Activated B cell treated with CpG ODN at 0.5 μM for 24 hours (primary cell): ENCODE data around the gene TAF1B. TPM values are rescaled to one million over a fixed set of nuclear protein-coding genes. Genes with fewer than 3 reads are reported as not detected.
"Not testable (repeated sequence)": the region's sequence is repeated elsewhere in the genome, so short reads cannot be mapped to it uniquely, and the experiment has no call there.

Source experiments
- ATAC-seq: fragments of 200-7000 bp; cut with Tn5 transposase; one replicate; pipeline ENCODE4 v1.10.0; 2021; ENCODE audit warnings: low read depth, mild to moderate bottlenecking, moderate library complexity
- CTCF ChIA-PET: fragments of 350-600 bp; sonication (Branson Sonifier 250); formaldehyde crosslinking; loops from one replicate; lab custom pipeline; 2021; ENCODE audit warnings: antibody characterized with exemption; lab: Charles Lee
- POLR2A ChIA-PET: fragments of 350-600 bp; sonication (Branson Sonifier 250); formaldehyde crosslinking; loops from one replicate; lab custom pipeline; 2021; ENCODE audit warnings: antibody characterized with exemption; lab: Charles Lee
- DNase-seq: peaks from one replicate; pipeline ENCODE4 v3.0.0; 2022
- H3K27ac Mint-ChIP-seq: one replicate; pipeline ENCODE4 v1.8.0; 2020; ENCODE audit warnings: mixed read lengths
- H3K27me3 Mint-ChIP-seq: one replicate; pipeline ENCODE4 v1.8.0; 2021; ENCODE audit warnings: mixed read lengths
- H3K36me3 Mint-ChIP-seq: one replicate; pipeline ENCODE4 v1.8.0; 2021; ENCODE audit warnings: low read depth, mixed read lengths
- H3K4me1 Mint-ChIP-seq: one replicate; pipeline ENCODE4 v1.8.0; 2021; ENCODE audit warnings: mixed read lengths
- H3K4me3 Mint-ChIP-seq: one replicate; pipeline ENCODE4 v1.8.0; 2020; ENCODE audit warnings: mild to moderate bottlenecking, mixed read lengths
- H3K9me3 Mint-ChIP-seq: one replicate; pipeline ENCODE4 v1.8.0; 2020; ENCODE audit warnings: mixed read lengths
- intact Hi-C: fragments of 100-400 bp; cut with micrococcal nuclease; formaldehyde crosslinking; loops from one replicate; pipeline ENCODE4 v1.15.1; 2024
- total RNA-seq: library from RNA; stranded (reverse); gene quantifications from 2 replicates; pipeline ENCODE4 v1.2.3, GENCODE V29; 2022
- TF ChIP-seq, protein P1 (sequence below): fragments of 200-600 bp; IDR thresholded peaks from one replicate; pipeline ENCODE4 v1.8.0; 2022; ENCODE audit warnings: antibody characterized with exemption, mild to moderate bottlenecking

The TAF1B gene
- total RNA-seq, 1 donor from 2014 or later: 28.7 TPM

DNA sequence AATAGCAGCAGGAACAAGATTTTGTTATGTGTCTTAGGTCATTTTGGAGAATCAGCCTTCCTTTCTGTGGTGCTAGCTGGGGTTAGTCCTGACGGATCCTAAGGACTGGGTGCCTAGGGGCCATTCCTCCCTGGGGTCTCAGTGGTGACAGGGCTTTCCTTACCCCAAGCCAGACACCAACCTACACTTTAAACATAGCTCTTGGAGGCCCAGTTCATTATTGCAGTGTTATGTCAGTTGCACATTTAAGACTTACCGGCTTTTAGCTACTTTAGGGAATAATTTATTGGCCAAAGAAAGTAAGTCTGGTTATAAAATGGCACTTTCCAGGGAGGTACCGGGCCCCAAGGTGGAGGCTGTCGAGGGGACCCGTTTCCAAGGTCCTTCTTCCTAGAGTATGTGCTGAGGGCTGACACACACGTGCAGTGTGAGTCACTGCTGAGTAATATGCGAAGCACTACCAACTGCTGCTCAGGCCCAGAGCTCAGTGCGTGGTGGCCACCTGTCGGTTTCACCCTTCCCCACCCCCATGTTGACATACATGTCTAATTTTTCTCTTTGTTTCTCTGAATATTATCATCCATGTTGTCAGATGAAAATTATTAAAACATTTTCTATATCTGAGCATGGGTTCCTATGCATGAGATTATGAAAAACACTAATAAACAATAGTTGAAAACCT is 71.3 kb downstream of the TAF1B start:
- H3K36me3 Mint-ChIP-seq: peaks cover 58% of the 10 kb centered on the region
- ATAC-seq: peak; percentile 82
- DNase-seq: no peak
- H3K4me1 Mint-ChIP-seq: no peaks in the 10 kb centered on the region
- CTCF ChIA-PET: no interaction called here
- intact Hi-C loops: loop anchor here (1.0 kb wide), 1 partner anchor 100 kb away; no protein-coding TSS in a partner anchor
- POLR2A ChIA-PET: no interaction called here
- H3K27ac Mint-ChIP-seq: no peak overlapping the region
- no peaks in the 10 kb centered on the region for H3K9me3 Mint-ChIP-seq
- no peaks in the 10 kb centered on the region for H3K27me3 Mint-ChIP-seq
- TF ChIP-seq, protein P1, sequence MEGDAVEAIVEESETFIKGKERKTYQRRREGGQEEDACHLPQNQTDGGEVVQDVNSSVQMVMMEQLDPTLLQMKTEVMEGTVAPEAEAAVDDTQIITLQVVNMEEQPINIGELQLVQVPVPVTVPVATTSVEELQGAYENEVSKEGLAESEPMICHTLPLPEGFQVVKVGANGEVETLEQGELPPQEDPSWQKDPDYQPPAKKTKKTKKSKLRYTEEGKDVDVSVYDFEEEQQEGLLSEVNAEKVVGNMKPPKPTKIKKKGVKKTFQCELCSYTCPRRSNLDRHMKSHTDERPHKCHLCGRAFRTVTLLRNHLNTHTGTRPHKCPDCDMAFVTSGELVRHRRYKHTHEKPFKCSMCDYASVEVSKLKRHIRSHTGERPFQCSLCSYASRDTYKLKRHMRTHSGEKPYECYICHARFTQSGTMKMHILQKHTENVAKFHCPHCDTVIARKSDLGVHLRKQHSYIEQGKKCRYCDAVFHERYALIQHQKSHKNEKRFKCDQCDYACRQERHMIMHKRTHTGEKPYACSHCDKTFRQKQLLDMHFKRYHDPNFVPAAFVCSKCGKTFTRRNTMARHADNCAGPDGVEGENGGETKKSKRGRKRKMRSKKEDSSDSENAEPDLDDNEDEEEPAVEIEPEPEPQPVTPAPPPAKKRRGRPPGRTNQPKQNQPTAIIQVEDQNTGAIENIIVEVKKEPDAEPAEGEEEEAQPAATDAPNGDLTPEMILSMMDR: no peak
- H3K4me3 Mint-ChIP-seq: no peak overlapping the region

- Mint-ChIP-seq H3K9me3 (no peaks in the 10 kb centered on the region), H3K4me3 (no peak overlapping the region), H3K27ac (no peak overlapping the region), H3K27me3 (no peaks in the 10 kb centered on the region), H3K36me3 (peaks cover 55% of the 10 kb centered on the region), H3K4me1 (no peaks in the 10 kb centered on the region)
- DNase-seq (no peak), ATAC-seq (no peak)
- TF ChIP-seq, protein P1: no peak
- intact Hi-C loops: no loop called here
- POLR2A ChIA-PET: no interaction called here
- CTCF ChIA-PET: no interaction called here
Observed at GRCh38 chr2:9918275-9918674, 75.0 kb downstream of the TAF1B start.

DNA sequence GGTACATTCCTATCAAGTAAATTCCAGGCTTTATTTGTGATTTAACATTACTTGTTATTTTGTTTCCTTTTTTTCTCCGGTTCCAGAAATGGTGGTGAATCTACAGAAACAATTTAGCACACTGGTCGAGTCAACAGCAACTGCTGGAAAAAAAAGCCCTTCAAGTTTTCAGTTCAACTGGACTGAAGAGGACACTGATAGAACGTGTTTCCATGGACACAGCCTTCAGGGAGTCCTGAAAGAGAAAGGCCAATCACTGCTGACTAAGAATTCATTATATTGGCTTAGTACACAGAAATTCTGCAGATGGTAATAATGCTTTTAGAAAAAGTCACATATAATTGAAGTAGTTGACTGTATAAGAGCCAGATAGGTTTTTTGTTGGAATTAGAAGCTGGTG is 76.2 kb downstream of the TAF1B start:
- CTCF ChIA-PET: no interaction called here
- POLR2A ChIA-PET: no interaction called here
- ATAC-seq (no peak), DNase-seq (no peak)
- no peak overlapping the region for H3K4me3 Mint-ChIP-seq
- intact Hi-C loops: no loop called here
- TF ChIP-seq, protein P1: no peak
- peaks cover 51% of the 10 kb centered on the region for H3K36me3 Mint-ChIP-seq
- H3K27ac Mint-ChIP-seq: no peak overlapping the region
- H3K9me3 Mint-ChIP-seq: no peaks in the 10 kb centered on the region
- no peaks in the 10 kb centered on the region for H3K27me3 Mint-ChIP-seq
- H3K4me1 Mint-ChIP-seq: no peaks in the 10 kb centered on the region

DNA sequence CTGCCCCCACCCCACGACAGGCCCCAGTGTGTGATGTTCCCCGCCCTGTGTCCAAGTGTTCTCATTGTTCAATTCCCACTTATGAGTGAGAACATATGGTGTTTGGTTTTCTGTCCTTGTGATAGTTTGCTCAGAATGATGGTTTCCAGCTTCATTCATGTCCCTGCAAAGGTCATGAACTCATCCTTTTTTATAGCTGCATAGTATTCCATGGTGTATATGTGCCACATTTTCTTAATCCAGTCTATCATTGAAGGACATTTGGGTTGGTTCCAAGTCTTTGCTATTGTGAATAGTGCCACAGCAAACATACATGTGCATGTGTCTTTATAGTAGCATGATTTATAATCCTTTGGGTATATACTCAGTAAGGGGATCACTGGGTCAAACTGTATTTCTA is 83.7 kb downstream of the TAF1B start:
- H3K4me1 Mint-ChIP-seq, intact Hi-C loops, CTCF ChIA-PET, H3K9me3 Mint-ChIP-seq, DNase-seq, H3K27me3 Mint-ChIP-seq, H3K4me3 Mint-ChIP-seq, ATAC-seq, POLR2A ChIA-PET, H3K27ac Mint-ChIP-seq: not testable (repeated sequence)
- H3K36me3 Mint-ChIP-seq: peaks cover 55% of the 10 kb centered on the region

- intact Hi-C loops: no loop called here
- H3K27ac Mint-ChIP-seq: no peak overlapping the region
- CTCF ChIA-PET: interaction anchor here (0.8 kb wide), 1 partner anchor 110 kb away, joined by 3 read pairs; no protein-coding TSS in a partner anchor
Observed at GRCh38 chr2:9937258-9937657, 94.0 kb downstream of the TAF1B start.

More at GRCh38 chr2:9937258-9937657, 94.0 kb downstream of the TAF1B start:
- H3K4me3 Mint-ChIP-seq: no peak overlapping the region
- peaks cover 26% of the 10 kb centered on the region for H3K36me3 Mint-ChIP-seq
- DNase-seq: no peak
- peaks cover 3% of the 10 kb centered on the region for H3K27me3 Mint-ChIP-seq
- POLR2A ChIA-PET: no interaction called here
- no peaks in the 10 kb centered on the region for H3K9me3 Mint-ChIP-seq
- no peaks in the 10 kb centered on the region for H3K4me1 Mint-ChIP-seq
- TF ChIP-seq, protein P1: no peak
- no peak for ATAC-seq
